Prostate gland (tissue), 2 donors: Measurements from ENCODE around the gene FAM110D. TPM values are rescaled to one million over a fixed set of nuclear protein-coding genes. Genes with fewer than 3 reads are reported as not detected.

Source experiments
- DNase-seq: peaks from one replicate; pipeline ENCODE4 v3.0.0-alpha.2; 2019; ENCODE audit warnings: low spot score
- H3K27ac ChIP-seq, 2 donors: fragments of 200-600 bp; sonication (generic); 2 replicates each; pipeline ENCODE4 v1.5.1; 2017 to 2019
- H3K27me3 ChIP-seq: fragments of 200-600 bp; sonication (generic); replicated peaks from 2 replicates; pipeline ENCODE4 v1.5.1; 2019; ENCODE audit not compliant: insufficient read depth
- H3K36me3 ChIP-seq, 2 donors: fragments of 200-600 bp; sonication (generic); 1 replicate in 1 of 2; 2 replicates in 1 of 2; pipeline versions ENCODE4 v1.5.1 to v1.8.1; 2017 to 2019
- H3K4me1 ChIP-seq: fragments of 200-600 bp; sonication (generic); replicated peaks from 2 replicates; pipeline ENCODE4 v1.5.1; 2019
- H3K4me3 ChIP-seq, 2 donors: fragments of 200-600 bp; sonication (generic); 2 replicates each; pipeline ENCODE4 v1.5.1; 2017 to 2019
- H3K9me3 ChIP-seq: fragments of 200-600 bp; sonication (generic); 2 replicates; pipeline ENCODE4 v1.5.1; 2017
- POLR2A ChIP-seq: fragments of 450-650 bp; IDR thresholded peaks from one replicate; pipeline ENCODE4 v1.6.1; 2016; ENCODE audit warnings: antibody characterized with exemption, mild to moderate bottlenecking
- POLR2AphosphoS5 ChIP-seq: sonication (generic); formaldehyde crosslinking; IDR thresholded peaks from one replicate; pipeline ENCODE4 v1.6.1; 2017; ENCODE audit warnings: antibody characterized with exemption
- WGBS: methylation state at CpG from one replicate; pipeline ENCODE4 v1.1.5; 2018; 5-methylcytosine and 5-hydroxymethylcytosine counted together
- intact Hi-C: fragments of 100-400 bp; cut with DNase I; formaldehyde crosslinking; loops from one replicate; pipeline ENCODE4 v1.14.2; 2022
- total RNA-seq, 2 donors: library from RNA; depleted of rRNA; stranded (reverse); fragments of >200 nt; gene quantifications; one replicate each; pipeline ENCODE4 v1.1.0, GENCODE V29; 2016
- TF ChIP-seq, protein P1 (sequence below), 4 experiments: fragments of 200-600 bp in 2 of 4; fragments of 450-650 bp in 2 of 4; sonication (generic) in 2 of 4; IDR thresholded peaks; 1 replicate in 3 of 4; 2 replicates in 1 of 4; pipeline ENCODE4 v1.5.1; 2016 to 2019; ENCODE audit warnings: antibody characterized with exemption in 4 of 4, mild to moderate bottlenecking in 2 of 4, moderate library complexity in 2 of 4

Gene FAM110D
- total RNA-seq, 2 donors from 2014 or later: 3.8 to 5.9 TPM

DNA sequence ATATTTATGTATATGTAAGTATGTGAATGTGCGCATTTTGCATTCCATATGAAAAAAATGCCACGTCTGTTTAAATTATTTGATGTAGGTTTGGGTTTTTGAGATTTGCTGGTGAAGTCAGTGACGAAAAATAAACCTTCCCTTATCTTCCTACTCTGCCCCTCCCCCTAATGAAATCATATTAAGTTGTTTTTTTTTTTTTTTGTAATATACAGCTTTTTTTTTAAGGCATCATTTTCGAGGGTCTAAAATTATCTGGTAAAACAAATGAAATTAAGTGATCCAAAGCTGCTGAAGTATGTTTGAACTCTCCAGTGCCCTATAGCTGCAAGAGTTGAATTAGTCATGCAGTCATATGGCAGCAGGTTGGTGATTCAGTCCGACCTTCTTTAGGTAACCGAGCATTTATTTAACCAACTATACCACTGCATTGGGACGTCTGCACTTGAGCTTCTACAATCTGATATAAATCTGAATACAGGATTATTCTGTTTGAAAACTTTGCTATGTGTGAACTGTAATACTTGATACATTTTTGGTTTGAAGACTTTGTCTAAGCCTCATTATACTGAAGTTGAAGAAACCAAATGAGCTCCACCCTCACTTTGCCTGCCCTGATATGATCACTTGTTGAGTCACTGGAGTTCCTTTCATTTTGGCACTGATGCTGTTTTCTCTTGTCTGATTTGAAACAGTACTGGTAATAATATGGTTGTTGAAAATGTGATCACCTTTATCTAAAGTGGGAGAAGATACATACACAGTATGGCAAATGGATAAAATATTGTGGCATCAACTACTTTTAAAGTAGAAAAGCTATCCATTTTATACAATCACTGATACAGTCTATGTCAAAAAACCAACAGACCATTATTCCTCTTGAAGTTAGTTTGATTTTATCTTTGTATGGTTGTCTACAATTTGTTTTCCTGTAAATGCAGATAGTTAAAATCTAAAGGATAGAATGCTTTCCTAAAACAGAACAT, 35.6 kb upstream of the FAM110D start:
- Histone ChIP-seq H3K27ac (no peak overlapping the region), H3K4me3 (no peak overlapping the region), H3K9me3 (no peaks in the 10 kb centered on the region), H3K36me3 (no peaks in the 10 kb centered on the region), H3K4me1 (no peaks in the 10 kb centered on the region), H3K27me3 (no peaks in the 10 kb centered on the region)
- TF ChIP-seq, protein P1, sequence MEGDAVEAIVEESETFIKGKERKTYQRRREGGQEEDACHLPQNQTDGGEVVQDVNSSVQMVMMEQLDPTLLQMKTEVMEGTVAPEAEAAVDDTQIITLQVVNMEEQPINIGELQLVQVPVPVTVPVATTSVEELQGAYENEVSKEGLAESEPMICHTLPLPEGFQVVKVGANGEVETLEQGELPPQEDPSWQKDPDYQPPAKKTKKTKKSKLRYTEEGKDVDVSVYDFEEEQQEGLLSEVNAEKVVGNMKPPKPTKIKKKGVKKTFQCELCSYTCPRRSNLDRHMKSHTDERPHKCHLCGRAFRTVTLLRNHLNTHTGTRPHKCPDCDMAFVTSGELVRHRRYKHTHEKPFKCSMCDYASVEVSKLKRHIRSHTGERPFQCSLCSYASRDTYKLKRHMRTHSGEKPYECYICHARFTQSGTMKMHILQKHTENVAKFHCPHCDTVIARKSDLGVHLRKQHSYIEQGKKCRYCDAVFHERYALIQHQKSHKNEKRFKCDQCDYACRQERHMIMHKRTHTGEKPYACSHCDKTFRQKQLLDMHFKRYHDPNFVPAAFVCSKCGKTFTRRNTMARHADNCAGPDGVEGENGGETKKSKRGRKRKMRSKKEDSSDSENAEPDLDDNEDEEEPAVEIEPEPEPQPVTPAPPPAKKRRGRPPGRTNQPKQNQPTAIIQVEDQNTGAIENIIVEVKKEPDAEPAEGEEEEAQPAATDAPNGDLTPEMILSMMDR (IDR thresholded peaks at IDR 0.05): no peak
- no peak for DNase-seq
- intact Hi-C loops: no loop called here
- 88% methylated on average over 7 of the region's 7 CpGs for WGBS

DNA sequence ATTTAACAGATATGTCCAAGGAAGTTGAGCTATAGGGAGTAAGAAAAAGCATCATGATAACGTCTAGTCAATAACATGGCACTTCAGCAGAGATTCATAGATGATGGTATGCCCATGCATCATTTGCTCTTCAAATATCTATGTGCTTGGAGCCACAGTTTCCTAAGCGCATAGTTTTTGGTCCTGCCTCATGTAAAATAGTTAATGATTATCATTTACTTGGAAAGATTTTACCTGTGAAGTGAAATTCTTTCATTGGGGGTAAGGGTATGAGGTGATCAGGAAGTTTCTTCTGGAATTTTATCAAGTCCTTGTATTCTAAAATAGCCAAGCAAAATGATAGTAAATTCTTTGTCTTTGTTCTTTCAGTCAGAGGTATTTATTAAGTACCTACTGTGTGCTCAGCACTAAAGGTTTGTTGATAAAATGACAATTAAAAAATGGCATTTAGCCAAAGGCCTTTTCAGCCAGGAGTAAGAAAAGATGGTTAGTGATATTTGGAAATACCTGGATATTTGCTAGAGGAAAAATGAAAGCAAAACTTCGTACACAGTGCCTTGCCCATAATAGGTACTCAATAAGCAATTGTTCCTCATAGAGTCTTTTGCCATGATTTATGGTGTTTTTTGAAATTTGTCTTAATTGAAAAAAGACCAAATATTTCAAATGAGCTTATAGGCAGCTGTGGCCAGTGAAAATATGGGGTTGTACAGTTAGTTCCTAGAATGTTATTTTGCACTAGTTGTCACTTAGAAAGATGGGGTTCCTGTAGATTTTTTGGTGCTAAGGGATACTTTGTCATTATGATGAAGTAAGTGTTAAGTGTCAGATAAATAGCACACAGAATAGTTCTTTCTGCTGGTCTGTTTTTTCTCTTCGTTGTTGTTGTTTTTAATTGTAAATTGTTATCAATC, 34.2 kb upstream of the FAM110D start:
- Histone ChIP-seq H3K9me3 (no peaks in the 10 kb centered on the region), H3K4me3 (no peak overlapping the region), H3K27ac (no peak overlapping the region), H3K4me1 (no peaks in the 10 kb centered on the region), H3K27me3 (no peaks in the 10 kb centered on the region), H3K36me3 (no peaks in the 10 kb centered on the region)
- DNase-seq: no peak
- TF ChIP-seq, protein P1 (IDR thresholded peaks at IDR 0.05): no peak
- TF ChIP-seq POLR2AphosphoS5: no peak
- TF ChIP-seq POLR2A: no peak
- intact Hi-C loops: no loop called here
- 81% methylated on average over 4 of the region's 4 CpGs for WGBS

DNA sequence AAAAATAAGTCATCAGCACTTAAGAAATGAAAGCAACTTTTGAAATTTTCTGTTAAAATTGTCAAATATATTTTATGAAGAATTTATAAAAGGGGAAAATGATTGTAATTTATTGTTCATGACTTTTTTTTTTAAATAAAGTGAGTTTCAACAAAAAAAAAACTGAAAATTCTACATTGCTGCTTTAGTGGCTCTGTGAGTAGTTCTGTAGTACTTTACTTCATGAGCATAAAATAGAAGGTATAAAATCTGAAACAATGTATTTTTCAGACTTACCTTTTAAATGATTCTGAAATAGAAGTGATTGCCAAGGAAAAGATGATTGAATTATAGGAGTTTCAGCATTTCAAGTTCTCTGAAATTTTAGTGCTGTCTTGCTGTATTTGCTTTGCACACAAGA, 33.5 kb upstream of the FAM110D start:
- intact Hi-C loops: no loop called here
- Histone ChIP-seq H3K36me3 (no peaks in the 10 kb centered on the region), H3K4me3 (no peak overlapping the region), H3K4me1 (no peaks in the 10 kb centered on the region), H3K27ac (no peak overlapping the region), H3K27me3 (no peaks in the 10 kb centered on the region), H3K9me3 (no peaks in the 10 kb centered on the region)
- no peak for DNase-seq
- TF ChIP-seq POLR2AphosphoS5 (no peak), POLR2A (no peak)
- TF ChIP-seq, protein P1 (IDR thresholded peaks at IDR 0.05): no peak

DNA sequence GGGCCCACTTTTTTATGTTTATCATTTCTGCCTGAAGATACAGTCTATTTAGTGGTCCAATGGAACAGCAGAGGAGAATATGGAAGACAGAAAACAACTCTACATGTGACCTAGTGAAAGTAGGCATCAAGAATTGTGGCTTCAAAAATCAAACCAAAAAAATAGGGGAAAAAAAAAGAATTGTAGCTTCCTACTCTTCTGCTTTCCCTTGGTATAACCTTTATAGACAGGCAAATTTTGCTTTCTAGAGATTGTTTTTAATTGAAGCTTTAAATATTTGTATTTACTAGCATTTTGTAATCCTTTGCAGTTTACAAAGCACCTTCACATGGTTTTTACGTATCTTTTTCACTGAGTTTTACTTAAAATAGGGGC, 32.9 kb upstream of the FAM110D start:
- Histone ChIP-seq H3K9me3 (no peaks in the 10 kb centered on the region), H3K4me1 (no peaks in the 10 kb centered on the region), H3K27ac (no peak overlapping the region), H3K36me3 (no peaks in the 10 kb centered on the region), H3K4me3 (no peak overlapping the region), H3K27me3 (no peaks in the 10 kb centered on the region)
- intact Hi-C loops: no loop called here
- 65% methylated on average over 1 of the region's 1 CpG for WGBS
- TF ChIP-seq, protein P1 (IDR thresholded peaks at IDR 0.05): no peak
- TF ChIP-seq POLR2AphosphoS5: no peak
- no peak for TF ChIP-seq POLR2A
- DNase-seq: no peak
